Keratinocyte (primary cell): ENCODE measurements around the gene PRKCH.

ENCODE experiments used
- CTCF ChIP-seq, 3 experiments: IDR thresholded peaks in 1 of 3; conservative IDR thresholded peaks in 1 of 3; optimal IDR thresholded peaks in 1 of 3; 2 replicates in 2 of 3; 3 replicates in 1 of 3; pipeline versions ENCODE3 to v1.5.1; 2011; ENCODE audit warnings: low read length in 3 of 3, mild to moderate bottlenecking in 3 of 3, moderate library complexity in 2 of 3, control low read depth in 1 of 3, inconsistent platforms in 1 of 3; ENCODE audit not compliant: insufficient read depth in 2 of 3; ENCODE audit errors: extremely low read depth in 1 of 3
- EZH2 ChIP-seq: IDR thresholded peaks from one replicate; pipeline ENCODE4 v1.6.1; 2012; ENCODE audit warnings: inconsistent platforms, mild to moderate bottlenecking, low read length, moderate library complexity

GRCh38 chr14:61455351-61455750, 134.0 kb downstream of the PRKCH start:
- TF ChIP-seq CTCF (optimal IDR thresholded peaks at IDR 0.05 in 1 of 3, IDR thresholded peaks at IDR 0.05 in 1 of 3, conservative IDR thresholded peaks at IDR 0.05 in 1 of 3; ENCODE audit: extremely low read depth in 1 of 3, insufficient read depth in 2 of 3, low read length in 3 of 3) (no peak), EZH2 (no peak)
